Glutamatergic neuron (in vitro differentiated cells): Measurements from ENCODE around the gene KCNAB2. TPM values are rescaled to one million over a fixed set of nuclear protein-coding genes. Genes with fewer than 3 reads are reported as not detected.
"Not testable (repeated sequence)": the region's sequence is repeated elsewhere in the genome, so short reads cannot be mapped to it uniquely, and the experiment has no call there.

ENCODE experiments used
- DNase-seq: peaks from one replicate; pipeline ENCODE4 v3.0.0; 2022
- H3K27ac Mint-ChIP-seq: one replicate; pipeline ENCODE4 v1.8.0; 2020; ENCODE audit warnings: mild to moderate bottlenecking, mixed read lengths, inconsistent platforms; ENCODE audit not compliant: unreplicated experiment
- H3K27me3 Mint-ChIP-seq: one replicate; pipeline ENCODE4 v1.8.0; 2020; ENCODE audit warnings: mild to moderate bottlenecking, moderate library complexity, mixed read lengths, inconsistent platforms; ENCODE audit not compliant: unreplicated experiment
- H3K36me3 Mint-ChIP-seq: one replicate; pipeline ENCODE4 v1.8.0; 2020; ENCODE audit warnings: mild to moderate bottlenecking, mixed read lengths, inconsistent platforms; ENCODE audit not compliant: unreplicated experiment
- H3K4me1 Mint-ChIP-seq: one replicate; pipeline ENCODE4 v1.8.0; 2020; ENCODE audit warnings: mild to moderate bottlenecking, low read depth, mixed read lengths, inconsistent platforms; ENCODE audit not compliant: unreplicated experiment
- H3K4me3 Mint-ChIP-seq: one replicate; pipeline ENCODE4 v1.8.0; 2020; ENCODE audit warnings: mild to moderate bottlenecking, mixed read lengths, inconsistent platforms; ENCODE audit not compliant: unreplicated experiment
- H3K9me3 Mint-ChIP-seq: one replicate; pipeline ENCODE4 v1.8.0; 2020; ENCODE audit warnings: mild to moderate bottlenecking, moderate library complexity, mixed read lengths, inconsistent platforms; ENCODE audit not compliant: unreplicated experiment
- CTCF ChIP-seq: fragments of 200-600 bp; sonication (generic); IDR thresholded peaks from one replicate; pipeline ENCODE4 v1.5.0; 2021; ENCODE audit not compliant: partially characterized antibody, unreplicated experiment
- total RNA-seq: library from RNA; stranded (reverse); fragmentation: NEBNext Ultra II Directional; extraction: Animal tissue kit (Norgen Biotek cat#: 25700); gene quantifications from one replicate; pipeline ENCODE4 v1.2.1, GENCODE V29; 2021; ENCODE audit not compliant: unreplicated experiment

KCNAB2 gene
- total RNA-seq, 1 donor from 2014 or later = 20.4 TPM

GRCh38 chr1:6012529-6013318 lies 33.0 kb upstream of the KCNAB2 start:
- Mint-ChIP-seq H3K36me3 (no peaks in the 10 kb centered on the region), H3K4me1 (peaks cover 10% of the 10 kb centered on the region), H3K27me3 (peaks cover 7% of the 10 kb centered on the region)

GRCh38 chr1:6013491-6013890 lies 32.2 kb upstream of the KCNAB2 start:
- Mint-ChIP-seq H3K27ac (no peak overlapping the region), H3K36me3 (no peaks in the 10 kb centered on the region), H3K4me1 (peaks cover 10% of the 10 kb centered on the region), H3K9me3 (peaks cover 7% of the 10 kb centered on the region), H3K27me3 (peaks cover 7% of the 10 kb centered on the region), H3K4me3 (no peak overlapping the region)
- DNase-seq = no peak
- no peak for TF ChIP-seq CTCF

More at GRCh38 chr1:6012529-6013318, 33.0 kb upstream of the KCNAB2 start:
- DNase-seq = peak; percentile 2
- TF ChIP-seq CTCF = no peak
- Mint-ChIP-seq H3K9me3 (peaks cover 7% of the 10 kb centered on the region), H3K27ac (no peak overlapping the region), H3K4me3 (no peak overlapping the region)

- no peak for DNase-seq
These were observed 31.3 kb upstream of the KCNAB2 start for GRCh38 chr1:6014130-6014999.

GRCh38 chr1:6016191-6016865 lies 29.4 kb upstream of the KCNAB2 start:
- no peak for DNase-seq
- Mint-ChIP-seq H3K4me1 (peaks cover 5% of the 10 kb centered on the region), H3K4me3 (no peak overlapping the region), H3K9me3 (no peaks in the 10 kb centered on the region), H3K27me3 (peaks cover 4% of the 10 kb centered on the region), H3K27ac (no peak overlapping the region), H3K36me3 (no peaks in the 10 kb centered on the region)
- TF ChIP-seq CTCF = no peak

More at GRCh38 chr1:6014130-6014999, 31.3 kb upstream of the KCNAB2 start:
- Mint-ChIP-seq H3K4me3 (no peak overlapping the region), H3K27me3 (peaks cover 8% of the 10 kb centered on the region), H3K27ac (no peak overlapping the region), H3K36me3 (no peaks in the 10 kb centered on the region), H3K4me1 (peaks cover 10% of the 10 kb centered on the region), H3K9me3 (peaks cover 7% of the 10 kb centered on the region)
- TF ChIP-seq CTCF = no peak

- not testable (repeated sequence) for H3K27me3 Mint-ChIP-seq, DNase-seq, H3K36me3 Mint-ChIP-seq, H3K9me3 Mint-ChIP-seq, H3K4me3 Mint-ChIP-seq, H3K4me1 Mint-ChIP-seq, H3K27ac Mint-ChIP-seq
These were observed 28.0 kb upstream of the KCNAB2 start for GRCh38 chr1:6017654-6018053.
